HEK293T (cell line): ENCODE data around the gene MFAP3.

Source experiments
- ARNT ChIP-seq: fragments of 450-650 bp; IDR thresholded peaks from 2 replicates; pipeline ENCODE4 v1.6.1; 2017; ENCODE audit warnings: mild to moderate bottlenecking
- BHLHE40 ChIP-seq: fragments of 450-650 bp; IDR thresholded peaks from 2 replicates; pipeline ENCODE4 v1.6.1; 2016; ENCODE audit warnings: mild to moderate bottlenecking, moderate library complexity, borderline replicate concordance
- CTBP1 ChIP-seq: fragments of 450-650 bp; IDR thresholded peaks from 2 replicates; pipeline ENCODE4 v1.6.1; 2016; ENCODE audit warnings: borderline replicate concordance
- ELF4 ChIP-seq: fragments of 450-650 bp; IDR thresholded peaks from 2 replicates; pipeline ENCODE4 v1.6.1; 2017; ENCODE audit warnings: antibody characterized with exemption
- FOXA1 ChIP-seq: fragments of 450-650 bp; IDR thresholded peaks from 2 replicates; pipeline ENCODE4 v1.6.1; 2016; ENCODE audit warnings: mild to moderate bottlenecking
- FOXM1 ChIP-seq: fragments of 450-650 bp; IDR thresholded peaks from 2 replicates; pipeline ENCODE4 v1.6.1; 2017; ENCODE audit warnings: mild to moderate bottlenecking, borderline replicate concordance
- L3MBTL2 ChIP-seq: fragments of 450-650 bp; conservative IDR thresholded peaks from 2 replicates; pipeline ENCODE4 v1.6.1; 2016; ENCODE audit warnings: mild to moderate bottlenecking
- NFRKB ChIP-seq: fragments of 450-650 bp; IDR thresholded peaks from 2 replicates; pipeline ENCODE4 v1.6.1; 2016; ENCODE audit warnings: mild to moderate bottlenecking, moderate library complexity
- SP1 ChIP-seq: fragments of 450-650 bp; IDR thresholded peaks from 2 replicates; pipeline ENCODE4 v1.6.1; 2017
- TARDBP ChIP-seq: fragments of 450-650 bp; IDR thresholded peaks from 2 replicates; pipeline ENCODE4 v1.6.1; 2016
- ZNF384 ChIP-seq: fragments of 450-650 bp; IDR thresholded peaks from 2 replicates; pipeline ENCODE4 v1.6.1; 2016

GRCh38 chr5:154058055-154059038 is 19.6 kb downstream of the MFAP3 start:
- TF ChIP-seq ARNT, result no peak
- TF ChIP-seq CTBP1, result no peak
- TF ChIP-seq BHLHE40, result no peak
- no peak for TF ChIP-seq SP1
- no peak for TF ChIP-seq TARDBP
- no peak for TF ChIP-seq L3MBTL2
- TF ChIP-seq FOXA1, result no peak
- no peak for TF ChIP-seq ZNF384
- no peak for TF ChIP-seq ELF4
- no peak for TF ChIP-seq FOXM1
- no peak for TF ChIP-seq NFRKB
